Stimulated activated CD8-positive, alpha-beta memory T cell treated with anti-CD3 and anti-CD28 coated beads, Interleukin-4, amount 100 ng/mL, for 4 hours (primary cell): ENCODE measurements around the gene DSCAM.

Experiments used
- DNase-seq, 2 donors: peaks; one replicate each; pipeline ENCODE4 v3.0.0-alpha.2; 2020; ENCODE audit warnings: low read depth in 2 of 2, low spot score in 1 of 2

Gene DSCAM

GRCh38 chr21:40257342-40257741, 589.6 kb downstream of the DSCAM start:
- DNase-seq: no peak

- DNase-seq: no peak
These were observed 591.2 kb downstream of the DSCAM start for GRCh38 chr21:40255518-40256444.

- DNase-seq: no peak
These were observed 592.2 kb downstream of the DSCAM start for GRCh38 chr21:40254540-40255465.

- no peak for DNase-seq
These were observed 593.8 kb downstream of the DSCAM start for GRCh38 chr21:40253112-40253511.

DNA sequence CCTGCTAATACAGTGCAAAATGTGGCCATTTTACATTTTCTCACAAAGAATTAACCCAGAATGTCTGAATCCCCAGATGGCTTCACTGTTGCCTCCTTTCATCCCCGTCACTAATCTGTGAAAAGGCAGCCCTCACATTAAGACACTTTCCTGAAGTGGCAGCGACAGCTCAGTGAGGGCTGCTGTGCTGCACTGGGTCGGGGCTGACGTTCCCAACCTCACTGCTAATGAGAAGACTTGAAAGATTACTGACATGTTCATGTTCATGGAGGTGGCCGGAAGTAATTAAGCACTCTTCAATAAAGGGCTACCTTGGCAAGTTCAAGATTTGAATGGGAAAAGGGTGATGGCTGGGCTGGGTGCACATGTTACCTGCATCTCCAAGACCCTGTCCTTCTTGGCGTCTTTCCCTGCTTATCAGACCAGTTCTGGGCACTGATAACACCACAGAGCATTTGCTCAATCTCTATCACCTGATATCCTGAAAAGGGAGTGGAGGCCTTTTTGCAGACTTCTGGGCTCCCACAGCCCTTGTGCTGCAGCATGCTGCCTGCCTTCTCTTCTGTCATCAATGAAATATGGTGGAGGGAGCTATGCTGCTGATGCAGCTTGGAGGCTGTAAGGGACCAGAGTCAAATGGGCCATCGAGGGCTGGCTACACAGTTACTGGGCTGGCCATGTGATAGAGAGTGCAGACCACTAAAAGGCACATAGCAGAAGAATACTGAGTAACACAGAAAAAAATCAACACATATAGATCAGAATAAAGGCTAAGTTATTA, 596.3 kb downstream of the DSCAM start:
- DNase-seq: no peak

- no peak for DNase-seq
These were observed 602.0 kb downstream of the DSCAM start for GRCh38 chr21:40244981-40245380.

GRCh38 chr21:40243685-40244084, 603.3 kb downstream of the DSCAM start:
- DNase-seq: no peak

DNA sequence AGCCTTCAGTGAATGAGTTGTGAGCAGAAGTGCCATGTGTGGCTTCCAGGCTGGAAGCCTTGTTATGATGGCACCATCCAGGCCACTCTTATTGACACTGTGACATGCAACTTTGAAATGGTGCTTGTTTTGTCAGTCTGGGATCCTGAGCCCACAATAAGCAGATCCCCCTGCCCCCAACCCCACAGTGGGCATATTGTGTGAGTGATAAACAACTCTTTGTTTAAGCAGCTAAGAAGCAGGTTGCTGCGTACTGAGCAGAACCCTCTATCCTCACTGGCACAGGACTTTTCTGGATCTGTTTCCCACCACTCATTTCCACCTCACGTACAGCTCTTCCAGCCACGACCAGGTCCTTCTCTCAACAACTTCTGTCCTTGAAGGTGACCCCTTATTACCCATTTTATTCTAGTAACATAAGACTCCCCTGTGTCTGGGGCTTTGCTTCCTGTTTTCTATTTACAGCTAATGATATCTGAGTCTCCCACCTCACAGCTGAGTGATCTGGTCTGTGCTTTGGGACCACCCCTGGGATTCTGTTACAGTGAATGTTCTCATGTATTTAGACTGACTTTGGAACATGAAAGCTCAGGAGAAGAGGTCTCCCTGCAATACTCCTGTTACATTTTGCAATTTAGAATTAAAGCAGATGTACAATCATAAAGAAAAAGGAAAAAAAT, 604.2 kb downstream of the DSCAM start:
- DNase-seq: no peak

DNA sequence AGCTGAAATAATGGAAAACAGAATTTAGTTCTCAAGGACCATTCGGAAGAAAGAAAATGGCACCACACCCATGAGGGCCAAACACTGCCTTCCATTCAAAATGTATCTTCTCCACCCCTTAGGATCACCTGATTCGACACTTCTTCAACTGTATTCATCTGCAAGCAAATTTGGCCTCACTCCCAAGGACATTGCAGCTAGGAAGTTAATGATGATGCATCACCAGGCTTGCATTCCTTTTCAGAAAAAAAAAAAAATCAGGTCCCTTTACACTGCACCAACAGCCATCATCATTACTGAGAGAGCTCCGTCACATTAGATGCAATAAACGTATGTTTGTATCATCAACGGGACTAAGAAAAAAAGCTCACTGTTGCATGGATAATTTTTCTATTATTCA, 611.4 kb downstream of the DSCAM start:
- no peak for DNase-seq

- no peak for DNase-seq
These were observed 615.0 kb downstream of the DSCAM start for GRCh38 chr21:40231979-40232378.

- DNase-seq: no peak
These were observed 619.9 kb downstream of the DSCAM start for GRCh38 chr21:40227096-40227495.

- no peak for DNase-seq
These were observed 631.0 kb downstream of the DSCAM start for GRCh38 chr21:40215941-40216340.

GRCh38 chr21:40210251-40210650, 636.7 kb downstream of the DSCAM start:
- no peak for DNase-seq

- DNase-seq: no peak
These were observed 638.0 kb downstream of the DSCAM start for GRCh38 chr21:40208948-40209345.

DNA sequence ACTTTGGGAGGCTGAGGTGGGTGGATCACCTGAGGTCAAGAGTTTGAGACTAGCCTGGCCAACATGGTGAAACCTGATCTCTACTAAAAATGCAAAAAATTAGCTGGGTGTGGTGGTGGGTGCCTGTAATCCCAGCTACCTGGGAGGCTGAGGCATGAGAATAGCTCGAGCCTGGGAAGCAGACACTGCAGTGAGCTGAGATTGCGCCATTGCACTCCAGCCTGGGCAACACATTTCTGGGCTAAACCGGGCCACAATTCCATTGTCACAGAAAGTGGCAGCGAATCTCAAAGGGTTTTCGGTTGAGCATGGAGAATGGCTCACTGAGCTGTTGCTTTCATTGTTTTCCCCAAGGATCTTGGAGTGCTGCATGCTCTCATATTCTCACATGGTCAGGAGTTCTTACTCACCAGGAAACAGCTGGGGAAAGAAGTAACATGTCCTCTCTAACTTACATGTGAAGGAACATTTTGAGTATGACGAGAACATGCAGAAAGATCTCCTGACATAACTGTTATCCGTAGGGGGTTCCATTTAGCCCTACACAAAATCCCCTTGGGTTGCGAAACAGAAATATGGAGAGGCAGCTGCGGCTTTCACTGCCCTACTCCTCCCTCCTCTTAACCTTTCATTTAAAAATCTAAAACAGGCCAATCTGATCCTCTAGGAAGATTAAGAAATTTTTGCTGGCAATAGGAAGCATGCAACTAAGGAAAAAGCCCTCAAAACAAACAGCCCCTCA, 638.6 kb downstream of the DSCAM start:
- DNase-seq: no peak

DNA sequence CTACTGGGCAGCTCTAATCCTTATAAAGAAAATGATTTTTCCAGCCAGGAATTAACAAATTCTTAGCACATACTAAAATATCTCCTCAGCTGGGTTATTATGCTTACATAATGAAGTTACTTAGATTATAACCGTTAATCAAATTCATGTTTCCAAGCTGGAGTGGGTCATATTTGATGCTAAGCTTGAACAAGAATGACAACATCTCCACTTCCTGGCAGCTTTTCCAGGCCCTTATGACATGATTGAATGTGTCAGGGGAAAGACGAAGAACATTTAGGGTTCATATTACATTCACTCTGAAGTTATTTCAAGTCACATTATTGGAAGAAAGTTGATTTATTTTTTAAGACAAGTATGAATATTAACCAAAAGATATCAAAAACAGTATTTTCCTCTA, 646.0 kb downstream of the DSCAM start:
- DNase-seq: no peak

DNA sequence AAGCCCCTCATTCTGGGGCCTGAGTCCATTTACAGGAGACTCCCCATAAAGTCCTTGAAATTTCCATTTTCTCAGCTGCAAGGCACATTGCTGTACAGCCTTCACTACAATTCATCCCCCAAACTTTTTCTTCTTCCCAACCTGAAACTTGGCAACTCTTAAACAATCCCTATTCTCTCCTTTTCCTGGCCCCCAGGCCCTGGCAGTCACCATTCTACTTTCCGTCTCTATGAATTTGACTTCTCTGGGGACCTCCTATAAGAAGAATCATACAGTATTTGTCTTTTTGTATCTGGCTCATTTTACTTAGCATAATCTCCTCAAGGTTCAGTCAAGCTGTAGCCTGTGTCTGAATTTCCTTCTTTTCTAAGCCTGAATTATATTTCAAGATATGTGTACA, 646.8 kb downstream of the DSCAM start:
- DNase-seq: no peak

- no peak for DNase-seq
These were observed 652.6 kb downstream of the DSCAM start for GRCh38 chr21:40194185-40194980.

DNA sequence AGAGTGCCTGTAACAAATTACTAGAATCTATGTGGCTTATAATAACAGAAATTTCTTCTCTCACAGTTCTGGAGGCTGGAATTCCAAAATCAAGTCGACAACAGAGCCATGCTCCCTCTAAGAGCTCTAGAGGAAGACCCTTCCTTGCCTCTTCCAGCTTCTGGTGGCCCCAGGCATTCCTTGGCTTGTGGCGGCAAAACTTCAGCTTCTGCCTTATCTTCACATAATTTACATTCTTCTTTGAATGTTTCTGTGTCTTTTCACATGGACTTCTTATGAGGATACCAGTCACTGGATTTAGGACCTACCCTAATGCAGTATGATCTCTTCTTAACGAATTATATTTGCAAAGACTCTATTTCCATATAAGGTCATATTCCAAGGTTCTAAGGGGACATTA, 655.3 kb downstream of the DSCAM start:
- DNase-seq: no peak
